DOHH2 (cell line): ENCODE data around the gene CRYBG2.

Source experiments
- CTCF ChIP-seq: fragments of 200-600 bp; sonication (generic); IDR thresholded peaks from one replicate; pipeline ENCODE4 v1.5.1; 2014; ENCODE audit warnings: antibody characterized with exemption, mild to moderate bottlenecking, low read depth, low read length; ENCODE audit not compliant: poor library complexity, severe bottlenecking
- EZH2phosphoT487 ChIP-seq: fragments of 200-600 bp; sonication (generic); IDR thresholded peaks from 2 replicates; pipeline ENCODE4 v1.6.1; 2017; ENCODE audit warnings: borderline replicate concordance, mild to moderate bottlenecking, antibody characterized with exemption, low read length, moderate library complexity, mixed read lengths

GRCh38 chr1:26283871-26284596 lies 69.9 kb downstream of the CRYBG2 start:
- TF ChIP-seq CTCF (no peak), EZH2phosphoT487 (no peak)
